Mesodermal cell (in vitro differentiated cells): Measurements from ENCODE around the gene MLLT1.
"Not testable (repeated sequence)": the region's sequence is repeated elsewhere in the genome, so short reads cannot be mapped to it uniquely, and the experiment has no call there.

Experiments used
- H3K27ac ChIP-seq: 2 replicates; pipeline ENCODE4 v1.7.0; 2013; ENCODE audit warnings: mild to moderate bottlenecking, low read depth, low read length, moderate library complexity; ENCODE audit not compliant: severe bottlenecking
- H3K36me3 ChIP-seq: 2 replicates; pipeline ENCODE4 v1.7.1; 2013; ENCODE audit warnings: mild to moderate bottlenecking, low read length, moderate library complexity; ENCODE audit not compliant: control insufficient read depth, insufficient read depth
- H3K4me1 ChIP-seq: one replicate; pipeline ENCODE4 v1.7.1; 2013; ENCODE audit warnings: mild to moderate bottlenecking, low read length; ENCODE audit not compliant: insufficient read depth, control insufficient read depth, poor library complexity, severe bottlenecking
- H3K4me3 ChIP-seq: 2 replicates; pipeline ENCODE4 v1.7.0; 2013; ENCODE audit warnings: low read length, control low read depth, mild to moderate bottlenecking; ENCODE audit not compliant: insufficient read depth, poor library complexity, severe bottlenecking; ENCODE audit errors: extremely low read depth
- H3K9me3 ChIP-seq: 2 replicates; pipeline ENCODE4 v1.7.1; 2013; ENCODE audit warnings: mild to moderate bottlenecking, low read length, moderate library complexity; ENCODE audit not compliant: control insufficient read depth
- WGBS, 2 experiments: methylation state at CpG; one replicate each; pipeline ENCODE4 v1.1.5; 2013; ENCODE audit warnings: missing lambda C conversion rate in 2 of 2; ENCODE audit not compliant: insufficient coverage in 2 of 2; 5-methylcytosine and 5-hydroxymethylcytosine counted together

The MLLT1 gene

DNA sequence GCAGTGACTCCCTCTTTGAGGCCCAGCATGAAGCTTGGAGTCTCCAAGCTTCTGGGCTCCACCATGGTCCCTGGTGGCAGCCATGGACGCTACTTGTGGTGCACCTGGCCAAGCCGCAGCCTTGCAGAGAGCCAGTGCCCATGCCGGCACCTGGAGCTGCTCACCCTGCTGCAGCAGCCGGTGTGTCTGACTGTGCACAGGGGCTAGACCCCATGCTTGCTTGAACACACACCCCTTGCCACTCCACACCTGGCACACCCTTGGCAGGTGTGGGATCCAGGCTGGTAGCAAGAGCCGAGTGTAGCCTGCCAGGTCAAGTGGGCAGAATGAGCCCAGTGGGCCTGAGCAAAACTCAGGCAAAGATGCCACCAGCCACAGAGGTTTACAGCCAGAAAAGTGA, 18.6 kb upstream of the MLLT1 start:
- no peaks in the 10 kb centered on the region for H3K4me1 ChIP-seq
- no peak overlapping the region for H3K4me3 ChIP-seq
- WGBS, 2 experiments: 71 to 78% methylated on average over 5 of the region's 5 CpGs
- no peaks in the 10 kb centered on the region for H3K36me3 ChIP-seq
- H3K27ac ChIP-seq: no peak overlapping the region
- H3K9me3 ChIP-seq: peaks cover 19% of the 10 kb centered on the region

DNA sequence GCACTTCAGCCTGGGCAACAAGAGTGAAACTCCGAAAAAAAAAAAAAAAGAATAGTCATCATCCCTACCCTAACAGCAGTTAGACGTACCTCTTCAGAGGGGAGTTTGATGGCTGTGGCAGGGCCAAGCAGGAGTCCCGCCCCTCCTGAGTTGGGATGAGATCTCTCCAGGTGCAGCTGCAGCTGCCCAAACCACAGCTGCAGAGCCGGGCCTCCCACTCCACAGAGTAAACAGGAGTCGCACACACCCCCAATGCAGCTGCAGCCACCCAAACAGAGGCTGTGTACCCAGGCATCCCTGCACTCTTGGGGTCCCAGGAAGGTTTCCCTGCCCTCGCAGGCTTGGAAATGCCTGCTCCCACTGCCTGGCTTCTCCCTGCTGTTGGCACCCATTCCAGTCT, 17.4 kb upstream of the MLLT1 start:
- Histone ChIP-seq H3K4me1 (no peaks in the 10 kb centered on the region), H3K36me3 (no peaks in the 10 kb centered on the region), H3K9me3 (peaks cover 31% of the 10 kb centered on the region), H3K4me3 (no peak overlapping the region), H3K27ac (no peak overlapping the region)
- WGBS, 2 experiments: 77 to 89% methylated on average over 3 to 5 of the region's 6 CpGs

DNA sequence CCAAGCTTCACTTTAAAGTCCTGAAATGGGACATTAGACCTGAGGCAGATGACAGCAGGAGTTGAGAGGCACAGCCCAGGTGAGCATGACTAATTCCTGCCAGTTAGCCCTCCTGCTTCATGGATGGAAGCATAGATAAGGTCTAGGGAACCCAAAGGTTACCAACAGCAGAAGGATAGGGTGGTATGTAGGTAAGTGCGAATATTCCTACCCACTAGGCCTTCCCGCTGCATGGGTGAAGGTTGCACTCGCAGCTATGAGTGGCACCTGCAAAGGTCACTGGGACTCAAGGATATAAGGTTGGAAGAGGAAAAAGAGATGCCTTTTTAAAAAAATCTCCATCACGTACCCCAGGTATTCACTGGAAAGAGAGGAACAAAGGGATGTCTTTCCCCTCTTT, 12.2 kb upstream of the MLLT1 start:
- no peaks in the 10 kb centered on the region for H3K36me3 ChIP-seq
- no peak overlapping the region for H3K4me3 ChIP-seq
- H3K27ac ChIP-seq: no peak overlapping the region
- WGBS, 2 experiments: 100% methylated on average over 1 of the region's 4 CpGs; no CpG with 5 or more reads in 1 of the 2 experiments
- H3K9me3 ChIP-seq: peaks cover 46% of the 10 kb centered on the region
- no peaks in the 10 kb centered on the region for H3K4me1 ChIP-seq

DNA sequence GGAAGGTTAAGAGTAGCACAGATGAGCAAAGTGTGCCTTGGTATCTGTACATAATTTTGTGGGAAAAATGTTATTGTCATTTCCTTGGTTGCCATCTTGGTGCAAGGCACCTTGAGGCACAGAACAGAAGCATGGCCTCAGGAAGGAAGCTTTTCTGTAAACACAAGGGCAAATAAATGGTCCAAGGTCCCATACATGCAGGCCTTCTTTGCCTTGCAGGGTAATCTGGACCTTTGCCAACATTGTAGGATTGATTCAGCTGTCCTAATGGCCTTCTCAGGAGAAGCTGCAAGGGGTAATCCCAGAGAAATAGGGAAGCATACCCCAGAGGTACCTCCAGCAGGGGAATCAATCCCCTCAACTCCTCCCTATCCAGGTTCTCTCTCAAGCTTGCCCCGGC, 9.0 kb upstream of the MLLT1 start:
- no peak overlapping the region for H3K4me3 ChIP-seq
- no peaks in the 10 kb centered on the region for H3K4me1 ChIP-seq
- 100% methylated on average over 1 of the region's 1 CpG for WGBS, 2 experiments
- H3K9me3 ChIP-seq: peaks cover 43% of the 10 kb centered on the region
- no peaks in the 10 kb centered on the region for H3K36me3 ChIP-seq
- no peak overlapping the region for H3K27ac ChIP-seq

DNA sequence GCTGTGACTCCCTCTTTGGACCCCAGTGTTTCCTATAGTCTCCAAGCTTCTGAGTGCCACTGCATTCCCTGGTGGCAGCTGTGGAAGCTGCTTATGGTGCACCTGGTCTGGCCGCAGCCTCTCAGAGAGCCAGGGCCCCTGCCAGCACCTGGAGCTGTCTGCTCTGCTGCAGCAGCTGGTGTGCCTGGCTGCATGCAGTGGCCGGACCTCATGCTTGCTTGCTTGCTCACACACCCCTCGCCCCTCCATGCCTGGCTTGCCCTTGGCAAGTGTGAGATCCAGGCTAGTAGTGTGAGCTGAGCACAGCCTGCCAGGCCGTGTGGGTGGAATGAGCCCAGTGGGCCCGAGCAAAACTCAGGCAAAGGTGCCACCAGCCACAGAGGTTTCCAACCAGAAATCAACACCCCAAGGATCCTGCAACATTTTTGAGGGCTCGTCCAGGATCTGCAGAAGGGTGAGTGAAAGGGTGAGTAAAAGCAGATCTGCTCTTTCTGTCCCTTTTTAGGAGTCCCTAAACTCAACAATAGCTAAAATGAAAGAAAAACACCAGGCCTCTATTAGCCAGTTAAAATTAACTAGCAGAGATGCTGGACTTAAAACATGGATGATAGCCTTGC, 7.6 kb upstream of the MLLT1 start:
- Histone ChIP-seq H3K36me3 (no peaks in the 10 kb centered on the region), H3K27ac (no peak overlapping the region), H3K4me3 (no peak overlapping the region), H3K4me1 (no peaks in the 10 kb centered on the region), H3K9me3 (peaks cover 30% of the 10 kb centered on the region)
- WGBS, 2 experiments: 78 to 79% methylated on average over 4 to 5 of the region's 6 CpGs

DNA sequence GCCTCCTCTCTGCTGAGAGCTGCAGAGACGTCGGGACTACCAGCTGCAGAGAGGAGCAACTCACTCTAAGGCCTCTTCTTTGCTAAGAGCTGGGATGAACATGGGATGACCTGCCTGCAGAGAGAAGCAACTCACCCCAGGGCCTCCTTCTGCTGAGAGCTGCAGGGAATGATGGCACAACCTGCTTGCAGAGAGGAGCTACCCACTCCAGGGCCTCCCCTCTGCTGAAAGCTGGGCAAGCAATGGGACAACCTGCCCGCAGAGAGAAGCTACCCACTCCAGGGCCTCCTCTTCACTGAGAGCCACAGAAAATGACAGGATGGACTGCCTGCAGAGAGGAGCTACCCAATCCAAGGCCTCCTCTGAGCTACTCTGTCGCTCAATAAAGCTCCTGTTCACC, 6.9 kb upstream of the MLLT1 start:
- Histone ChIP-seq H3K27ac (no peak overlapping the region), H3K4me3 (no peak overlapping the region), H3K36me3 (no peaks in the 10 kb centered on the region), H3K9me3 (peaks cover 23% of the 10 kb centered on the region), H3K4me1 (no peaks in the 10 kb centered on the region)
- 79 to 84% methylated on average over 4 of the region's 4 CpGs for WGBS, 2 experiments

DNA sequence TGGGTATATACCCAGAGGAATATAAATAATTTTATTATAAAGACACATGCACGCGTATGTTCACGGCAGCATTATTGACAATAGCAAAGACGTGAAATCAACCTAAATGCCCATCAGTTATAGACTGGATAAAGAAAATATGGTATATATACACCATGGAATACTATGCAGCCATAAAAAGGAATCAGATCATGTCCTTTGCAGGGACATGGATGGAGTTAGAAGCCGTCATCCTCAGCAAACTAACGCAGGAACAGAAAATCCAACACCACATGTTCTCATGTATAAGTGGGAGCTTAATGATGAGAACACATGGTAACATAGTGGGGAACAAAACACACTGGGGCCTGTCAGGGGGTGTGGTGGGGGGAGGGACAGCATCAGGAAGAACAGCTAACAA, 2.6 kb upstream of the MLLT1 start:
- H3K27ac ChIP-seq, H3K4me3 ChIP-seq: not testable (repeated sequence)
- H3K4me1 ChIP-seq: peaks cover 13% of the 10 kb centered on the region
- WGBS, 2 experiments: 90% methylated on average over 2 of the region's 6 CpGs; no CpG with 5 or more reads in 1 of the 2 experiments
- H3K9me3 ChIP-seq: peaks cover 12% of the 10 kb centered on the region
- H3K36me3 ChIP-seq: peaks cover 10% of the 10 kb centered on the region

DNA sequence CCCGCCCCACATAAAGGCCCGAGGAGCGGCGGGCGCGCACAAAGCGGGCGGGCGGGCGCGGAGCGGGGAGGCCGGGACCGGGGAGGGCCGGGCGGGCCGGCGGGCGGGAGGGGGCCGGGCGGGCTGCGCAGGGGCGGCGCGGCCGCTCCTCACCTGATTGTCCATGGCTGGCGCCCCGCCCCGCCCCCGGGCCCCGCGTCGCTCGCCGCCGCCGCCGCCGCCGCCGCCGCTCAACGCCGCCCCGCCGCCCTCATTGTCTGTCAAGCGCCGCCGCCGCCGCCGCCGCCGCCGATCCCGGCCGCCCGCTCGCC, 200 bp downstream of the MLLT1 start:
- H3K27ac ChIP-seq: no peak overlapping the region
- H3K4me1 ChIP-seq: peaks cover 37% of the 10 kb centered on the region
- peak overlapping the region; percentile 88 for H3K4me3 ChIP-seq
- no peaks in the 10 kb centered on the region for H3K9me3 ChIP-seq
- H3K36me3 ChIP-seq: peaks cover 32% of the 10 kb centered on the region
- WGBS, 2 experiments: 0 to 2% methylated on average over 13 to 22 of the region's 59 CpGs

DNA sequence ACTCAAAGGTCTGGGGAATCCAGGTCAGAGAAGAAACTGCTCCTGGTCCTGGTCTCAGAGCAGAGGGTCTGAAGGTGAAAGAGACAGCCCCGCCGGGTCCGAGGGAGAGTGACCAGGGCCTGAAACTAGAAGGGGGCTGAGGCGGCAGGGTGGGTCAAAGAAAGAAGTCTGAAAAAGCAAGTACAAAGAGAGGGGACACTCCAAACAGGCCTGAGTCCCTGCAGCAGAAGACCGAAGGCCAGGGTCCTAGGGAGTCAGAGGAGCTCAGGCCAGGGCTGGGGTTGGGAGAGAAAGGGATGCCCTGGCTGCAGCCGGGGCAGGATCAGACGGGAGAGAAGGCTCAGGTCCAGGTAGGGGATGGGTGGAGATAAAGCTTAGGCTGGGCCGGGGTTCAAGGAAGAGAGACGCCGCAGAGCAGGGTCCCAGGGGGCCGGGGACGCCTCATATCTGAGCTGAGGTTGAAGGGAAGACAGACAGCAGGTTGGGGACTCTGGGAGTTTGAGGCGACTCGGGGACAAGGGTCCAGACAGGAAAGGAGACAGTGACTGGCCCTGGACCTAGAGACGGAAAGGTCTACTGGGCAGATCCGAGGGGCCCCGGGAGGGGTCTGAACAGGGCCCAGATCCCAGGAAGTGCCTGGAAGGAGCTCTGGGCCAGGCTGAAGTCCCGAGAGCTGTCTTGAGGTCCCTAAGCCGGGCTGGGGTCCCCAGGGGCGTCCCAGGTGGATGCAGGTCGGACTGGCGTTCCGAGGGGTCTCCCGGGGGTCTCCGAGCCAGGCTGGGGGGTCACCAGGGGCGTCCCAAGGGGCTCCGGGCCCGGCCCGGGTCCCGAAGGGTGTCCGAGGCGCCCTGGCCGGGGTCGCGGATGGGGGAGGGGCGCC, 795 bp downstream of the MLLT1 start:
- peaks cover 43% of the 10 kb centered on the region for H3K4me1 ChIP-seq
- peak overlapping the region; percentile 88 for H3K4me3 ChIP-seq
- H3K9me3 ChIP-seq: no peaks in the 10 kb centered on the region
- H3K27ac ChIP-seq: no peak overlapping the region
- H3K36me3 ChIP-seq: peaks cover 33% of the 10 kb centered on the region
- 12 to 14% methylated on average over 30 of the region's 36 CpGs for WGBS, 2 experiments

DNA sequence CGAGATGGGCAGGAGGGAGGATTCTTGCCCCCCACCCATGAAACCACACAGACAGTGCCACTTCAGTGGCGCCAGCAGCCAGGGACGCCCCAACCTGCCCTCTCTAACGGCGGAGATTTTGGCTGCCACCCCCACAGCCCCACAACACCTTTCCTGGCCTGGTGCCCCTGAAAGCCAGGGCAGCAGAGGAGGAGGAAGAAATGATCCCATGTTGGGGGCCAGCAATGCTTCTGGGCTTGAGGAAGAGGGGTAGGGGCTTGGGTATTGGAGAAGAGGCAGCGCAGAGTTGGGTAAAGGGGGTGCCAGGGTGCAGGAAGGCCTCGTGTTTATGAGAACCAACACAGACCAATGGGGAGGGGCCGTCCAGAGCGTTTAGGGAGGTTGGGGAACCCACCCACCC, 1.7 kb downstream of the MLLT1 start:
- WGBS, 2 experiments: 89 to 100% methylated on average over 3 to 5 of the region's 9 CpGs
- Histone ChIP-seq H3K4me1 (peaks cover 52% of the 10 kb centered on the region), H3K27ac (no peak overlapping the region), H3K9me3 (no peaks in the 10 kb centered on the region), H3K4me3 (peak overlapping the region; percentile 88), H3K36me3 (peaks cover 33% of the 10 kb centered on the region)

DNA sequence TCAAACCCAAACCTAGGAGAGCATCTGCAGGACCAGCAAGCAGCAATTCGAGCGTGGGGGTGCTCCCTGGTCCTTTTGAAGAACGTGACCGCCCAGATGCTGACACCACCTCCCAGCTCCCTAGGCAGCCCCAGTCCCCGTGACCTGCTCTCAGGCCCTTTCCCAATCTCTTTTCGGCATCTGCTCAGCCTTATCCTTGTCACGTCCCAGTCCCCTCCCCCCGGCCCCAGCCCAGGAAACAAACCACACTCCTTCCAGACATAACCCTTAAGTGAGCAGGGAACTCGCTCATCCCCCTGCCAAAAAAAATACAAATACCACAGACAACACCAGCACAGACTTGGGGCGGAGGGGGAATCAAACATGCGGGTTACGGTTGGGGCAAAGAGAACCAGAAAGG, 3.3 kb downstream of the MLLT1 start:
- Histone ChIP-seq H3K4me1 (peaks cover 68% of the 10 kb centered on the region), H3K36me3 (peaks cover 33% of the 10 kb centered on the region), H3K9me3 (no peaks in the 10 kb centered on the region), H3K4me3 (no peak overlapping the region), H3K27ac (peak overlapping the region; percentile 53)
- WGBS, 2 experiments: 73 to 77% methylated on average over 8 to 10 of the region's 12 CpGs
